NCI-H187 treated with DMSO at 0.1 percent for 48 hours (cell line): Measurements from ENCODE around the gene SLC7A9.
"Not testable (repeated sequence)": the region's sequence is repeated elsewhere in the genome, so short reads cannot be mapped to it uniquely, and the experiment has no call there.

Experiments
- DNase-seq: peaks from one replicate; lab custom pipeline; 2025; lab: John Stamatoyannopoulos, UW

SLC7A9 gene

DNA sequence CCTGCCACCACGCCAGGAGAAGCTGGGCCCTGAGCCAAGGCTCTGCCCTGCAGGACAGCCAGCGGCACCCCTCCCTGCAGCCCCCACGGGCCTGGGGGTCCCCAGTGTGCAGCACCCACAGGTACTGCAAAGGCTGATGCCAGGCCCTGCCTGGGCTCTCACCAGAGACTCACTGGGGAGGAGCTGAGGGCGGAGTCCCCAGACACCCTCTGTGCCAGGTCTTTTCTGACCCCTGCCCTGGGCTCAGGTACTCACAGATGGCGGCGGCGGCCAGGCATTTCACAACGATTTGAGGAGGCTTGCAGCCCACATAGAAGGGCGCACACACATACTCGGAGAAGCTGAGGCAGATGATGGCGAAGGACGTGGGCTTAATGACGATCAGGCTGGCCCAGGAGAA is 5.7 kb downstream of the SLC7A9 start:
- DNase-seq: no peak

GRCh38 chr19:32863301-32863700 is 6.3 kb downstream of the SLC7A9 start:
- no peak for DNase-seq

- DNase-seq: no peak
These were observed 6.8 kb downstream of the SLC7A9 start for GRCh38 chr19:32862741-32863140.

- no peak for DNase-seq
These were observed 7.4 kb downstream of the SLC7A9 start for GRCh38 chr19:32862173-32862572.

DNA sequence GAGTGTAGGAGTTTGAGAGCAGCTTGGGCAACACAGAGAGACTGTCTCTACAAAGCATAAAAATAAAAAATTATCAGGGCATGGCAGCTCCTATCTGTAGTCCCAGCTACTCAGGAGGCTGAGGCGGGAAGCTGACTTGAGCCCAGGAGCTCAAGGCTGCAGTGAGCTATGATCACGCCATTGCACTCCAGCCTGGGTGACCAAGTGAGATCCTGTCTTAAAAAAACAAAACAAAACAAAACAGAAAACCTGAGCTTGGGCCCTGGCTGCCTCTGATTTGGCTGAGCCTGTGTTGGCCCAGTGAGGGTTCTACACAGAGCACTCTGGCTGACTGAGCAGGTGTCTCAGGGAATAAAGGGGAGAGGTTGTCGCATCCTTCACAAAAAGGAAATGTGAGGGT is 8.0 kb downstream of the SLC7A9 start:
- DNase-seq: no peak

DNA sequence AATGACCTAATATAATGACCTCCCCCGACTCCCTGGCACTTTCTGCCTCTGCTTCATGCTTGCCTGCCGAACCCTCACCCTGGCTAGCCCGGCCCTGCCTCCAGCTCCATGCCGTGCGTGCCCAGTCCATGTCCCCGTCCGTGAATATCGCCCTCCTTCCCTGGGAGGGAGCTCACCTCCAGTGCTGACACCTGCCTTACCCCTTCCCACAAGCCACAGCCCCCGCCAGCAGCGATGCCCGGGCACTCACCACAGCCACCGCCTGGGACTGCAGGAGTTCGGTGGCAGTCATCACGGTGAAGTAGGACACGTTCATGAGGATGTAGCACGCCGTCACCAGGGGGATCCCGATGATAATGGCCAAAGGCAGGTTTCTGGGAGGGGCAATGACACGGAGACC is 10.0 kb downstream of the SLC7A9 start:
- no peak for DNase-seq

DNA sequence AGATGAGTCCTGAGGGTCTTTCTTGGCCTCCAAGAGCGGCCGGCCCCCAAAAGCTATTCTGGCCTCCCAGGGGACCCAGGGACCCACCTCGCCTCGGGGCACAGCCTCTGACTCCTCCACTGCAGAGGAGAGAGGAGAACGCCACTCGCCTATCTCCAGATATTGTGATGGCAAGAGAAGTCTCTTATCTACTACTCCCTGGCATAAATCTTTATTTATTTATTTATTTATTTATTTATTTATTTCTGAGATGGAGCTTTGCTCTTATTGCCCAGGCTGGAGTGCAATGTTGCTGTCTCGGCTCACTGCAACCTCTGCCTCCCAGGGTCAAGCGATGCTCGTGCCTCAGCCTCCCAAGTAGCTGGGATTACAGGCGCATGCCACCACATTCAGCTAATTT is 11.0 kb downstream of the SLC7A9 start:
- DNase-seq: no peak

- no peak for DNase-seq
These were observed 11.4 kb downstream of the SLC7A9 start for GRCh38 chr19:32858155-32858554.

GRCh38 chr19:32857584-32857983 is 12.0 kb downstream of the SLC7A9 start:
- DNase-seq: no peak

DNA sequence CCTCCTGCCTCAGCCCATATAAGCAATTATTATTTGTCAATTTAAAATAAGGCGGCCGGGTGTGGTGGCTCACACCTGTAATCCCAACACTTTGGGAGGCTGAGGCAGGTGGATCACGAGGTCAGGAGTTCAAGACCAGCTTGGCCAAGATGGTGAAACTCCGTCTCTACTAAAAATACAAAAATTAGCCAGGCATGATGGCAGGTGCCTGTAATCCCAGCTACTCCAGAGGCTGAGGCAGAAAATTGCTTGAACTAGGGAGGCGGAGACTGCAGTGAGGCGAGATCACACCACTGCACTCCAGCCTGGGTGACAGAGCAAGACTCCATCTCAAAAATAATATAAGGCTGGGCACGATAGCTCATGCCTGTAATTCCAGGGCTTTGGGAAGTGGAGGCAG is 12.7 kb downstream of the SLC7A9 start:
- not testable (repeated sequence) for DNase-seq

DNA sequence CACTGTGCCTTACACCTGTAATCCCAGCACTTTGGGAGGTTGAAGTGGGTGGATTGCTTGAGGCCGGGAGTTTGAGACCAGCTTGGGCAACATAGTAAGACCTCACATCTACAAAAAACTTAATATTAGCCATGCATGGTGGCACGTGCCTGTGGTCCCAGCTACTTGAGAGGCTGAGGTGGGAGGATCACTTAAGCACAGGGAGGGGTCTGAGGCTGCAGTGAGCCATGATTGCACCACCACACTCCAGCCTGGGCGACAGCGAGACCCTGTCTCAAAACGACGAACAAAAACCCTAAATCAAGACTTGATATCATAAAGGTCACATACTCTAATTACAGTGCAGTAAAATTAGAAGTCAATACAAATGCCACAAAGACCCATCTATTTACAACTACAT is 17.4 kb downstream of the SLC7A9 start:
- DNase-seq: no peak

DNA sequence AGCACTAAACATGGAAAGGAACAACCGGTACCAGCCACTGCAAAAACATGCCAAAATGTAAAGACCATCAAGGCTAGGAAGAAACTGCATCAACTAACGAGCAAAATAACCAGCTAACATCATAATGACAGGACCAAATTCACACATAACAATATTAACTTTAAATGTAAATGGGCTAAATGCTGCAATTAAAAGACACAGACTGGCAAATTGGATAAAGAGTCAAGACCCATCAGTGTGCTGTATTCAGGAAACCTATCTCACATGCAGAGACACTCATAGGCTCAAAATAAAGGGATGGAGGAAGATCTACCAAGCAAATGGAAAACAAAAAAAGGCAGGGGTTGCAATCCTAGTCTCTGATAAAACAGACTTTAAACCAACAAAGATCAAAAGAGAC is 21.5 kb downstream of the SLC7A9 start:
- DNase-seq: not testable (repeated sequence)

- no peak for DNase-seq
These were observed 25.8 kb downstream of the SLC7A9 start for GRCh38 chr19:32843716-32844245.

- no peak for DNase-seq
These were observed 27.5 kb downstream of the SLC7A9 start for GRCh38 chr19:32842061-32842460.

DNA sequence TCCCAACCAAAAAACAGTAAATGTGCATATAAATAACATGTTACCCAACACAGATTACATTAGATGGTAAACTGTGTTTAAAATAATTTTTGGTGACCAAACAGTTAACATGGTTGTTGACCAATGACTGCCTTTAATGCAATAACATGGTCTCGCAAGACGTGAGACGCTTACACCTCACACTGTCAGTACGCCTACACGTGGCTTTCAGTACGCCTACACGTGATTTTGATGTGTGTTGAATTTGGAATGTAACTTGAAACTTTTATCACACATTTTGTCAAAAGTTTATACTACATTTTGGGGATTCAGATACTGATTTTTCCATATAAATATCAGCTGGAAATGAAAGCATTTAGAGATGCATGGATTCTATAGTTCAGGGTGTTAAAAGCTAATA is 32.0 kb downstream of the SLC7A9 start:
- no peak for DNase-seq

GRCh38 chr19:32833388-32833787 is 36.2 kb downstream of the SLC7A9 start:
- not testable (repeated sequence) for DNase-seq

- DNase-seq: not testable (repeated sequence)
These were observed 36.7 kb downstream of the SLC7A9 start for GRCh38 chr19:32832825-32833224.

DNA sequence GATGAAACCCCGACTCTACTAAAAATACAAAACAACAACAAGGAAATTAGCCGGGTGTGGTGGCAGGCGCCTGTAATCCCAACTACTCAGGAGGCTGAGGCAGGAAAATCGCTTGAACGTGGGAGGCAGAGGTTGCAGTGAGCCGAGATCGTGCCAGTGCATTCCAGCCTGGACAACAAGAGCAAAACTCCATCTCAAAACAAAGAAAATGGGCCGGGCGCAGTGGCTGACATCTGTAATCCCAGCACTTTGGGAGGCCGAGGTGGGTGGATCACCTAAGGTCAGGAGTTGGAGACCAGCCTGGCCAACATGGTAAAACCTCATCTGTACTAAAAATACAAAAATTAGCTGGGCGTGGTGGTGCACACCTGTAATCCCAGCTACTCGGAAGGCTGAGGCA is 37.5 kb downstream of the SLC7A9 start:
- not testable (repeated sequence) for DNase-seq

- no peak for DNase-seq
These were observed 38.0 kb downstream of the SLC7A9 start for GRCh38 chr19:32831611-32832010.

DNA sequence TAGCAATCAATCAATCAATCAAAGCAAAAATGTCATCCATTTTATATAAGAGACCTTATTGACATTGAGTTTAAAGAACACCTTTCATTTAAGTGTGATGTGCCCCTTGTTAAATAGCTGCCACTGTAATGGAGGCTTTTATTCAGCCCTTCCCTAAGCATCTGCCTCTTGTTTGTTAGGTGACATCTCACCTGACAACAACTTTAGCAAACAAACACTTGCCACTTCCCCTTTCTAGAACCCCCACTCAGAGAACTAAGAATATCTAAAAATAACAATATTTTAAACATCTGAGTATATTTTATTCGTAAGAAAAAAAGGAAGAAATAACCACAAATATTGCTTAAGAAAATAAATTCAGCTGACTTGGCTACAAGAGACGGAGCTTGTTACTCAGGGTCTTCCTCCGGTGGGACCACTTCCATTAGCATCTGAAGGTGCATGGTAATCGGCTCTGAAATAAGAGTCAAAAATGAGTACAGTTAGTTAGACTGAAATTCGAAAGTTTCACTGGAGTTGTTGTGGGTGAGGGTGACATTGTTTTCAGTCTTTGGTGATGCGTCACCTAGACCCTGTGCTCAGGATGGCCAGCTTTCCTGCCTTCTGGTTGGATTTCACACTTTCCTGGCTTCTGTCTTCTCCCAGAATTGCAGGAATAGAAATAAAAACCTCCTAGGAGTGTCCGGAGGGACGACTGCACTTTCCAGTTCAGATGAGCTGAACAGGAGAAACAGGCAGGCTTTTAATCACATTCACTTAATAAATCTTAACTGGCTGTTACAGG is 39.1 kb downstream of the SLC7A9 start:
- no peak for DNase-seq

DNA sequence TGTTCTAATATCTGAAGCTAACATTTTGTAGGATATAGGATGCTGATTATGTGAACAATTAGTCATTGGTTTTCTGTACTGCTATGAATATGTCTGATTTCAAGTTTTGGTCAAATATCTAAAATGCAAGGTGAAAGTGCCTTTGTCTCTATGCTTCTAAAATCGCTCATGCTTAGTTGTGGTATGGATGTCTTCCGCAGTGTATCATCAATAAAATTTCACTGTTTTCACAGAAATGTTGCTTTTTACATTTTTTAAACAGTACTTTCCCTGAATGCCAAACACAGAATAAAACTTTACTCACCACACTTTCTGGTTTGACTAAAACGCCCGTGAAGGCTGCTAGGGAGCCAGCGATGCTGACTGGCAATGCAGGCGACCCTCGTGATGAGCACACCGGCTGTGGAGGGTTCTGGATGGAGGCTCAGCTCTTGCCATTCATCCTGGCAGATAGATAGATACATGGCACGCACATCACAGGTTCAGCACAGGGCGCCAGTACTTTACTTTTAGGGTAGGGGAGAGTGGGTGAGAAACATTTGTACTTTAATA is 40.1 kb downstream of the SLC7A9 start:
- DNase-seq: no peak

- no peak for DNase-seq
These were observed 40.8 kb downstream of the SLC7A9 start for GRCh38 chr19:32828643-32829344.

GRCh38 chr19:32828139-32828538 is 41.4 kb downstream of the SLC7A9 start:
- no peak for DNase-seq
